Nephron (organoid): ENCODE data around the gene MMP17.

Experiments used
- H3K27ac Mint-ChIP-seq, 3 experiments: 2 replicates each; pipeline ENCODE4 v1.8.0; 2020; ENCODE audit warnings: mixed read lengths in 3 of 3, mild to moderate bottlenecking in 2 of 3, moderate library complexity in 1 of 3
- H3K27me3 Mint-ChIP-seq: 2 replicates; pipeline ENCODE4 v1.8.0; 2021; ENCODE audit warnings: low read depth, mild to moderate bottlenecking, moderate library complexity, mixed read lengths
- H3K36me3 Mint-ChIP-seq: 2 replicates; pipeline ENCODE4 v1.8.0; 2020; ENCODE audit warnings: low read depth, mixed read lengths
- H3K4me1 Mint-ChIP-seq: 2 replicates; pipeline ENCODE4 v1.8.0; 2020; ENCODE audit warnings: mixed read lengths
- H3K4me3 Mint-ChIP-seq, 3 experiments: 2 replicates each; pipeline ENCODE4 v1.8.0; 2020; ENCODE audit warnings: mild to moderate bottlenecking in 3 of 3, mixed read lengths in 3 of 3, moderate library complexity in 2 of 3
- H3K9me3 Mint-ChIP-seq: 2 replicates; pipeline ENCODE4 v1.8.0; 2020; ENCODE audit warnings: mixed read lengths
- CTCF ChIP-seq, 3 experiments: fragments of 200-600 bp; sonication (generic); IDR thresholded peaks; one replicate each; pipeline ENCODE4 v1.5.0; 2021; ENCODE audit warnings: antibody characterized with exemption in 3 of 3; ENCODE audit not compliant: unreplicated experiment in 3 of 3

The MMP17 gene

GRCh38 chr12:131849700-131850553, 21.7 kb downstream of the MMP17 start:
- Mint-ChIP-seq H3K9me3 (no peaks in the 10 kb centered on the region), H3K27ac (no peak overlapping the region), H3K36me3 (no peaks in the 10 kb centered on the region), H3K4me1 (no peaks in the 10 kb centered on the region), H3K4me3 (no peak overlapping the region), H3K27me3 (peaks cover 10% of the 10 kb centered on the region)
- TF ChIP-seq CTCF (IDR thresholded peaks at IDR 0.05; ENCODE audit: unreplicated experiment in 3 of 3), result no peak

GRCh38 chr12:131850856-131851559, 22.8 kb downstream of the MMP17 start:
- H3K4me1 Mint-ChIP-seq, result peaks cover under 1% of the 10 kb centered on the region
- TF ChIP-seq CTCF (IDR thresholded peaks at IDR 0.05; ENCODE audit: unreplicated experiment in 3 of 3), result peak; percentile 51 to 59 (median 52)
- no peaks in the 10 kb centered on the region for H3K36me3 Mint-ChIP-seq
- H3K4me3 Mint-ChIP-seq, result no peak overlapping the region
- peaks cover 10% of the 10 kb centered on the region for H3K27me3 Mint-ChIP-seq
- H3K9me3 Mint-ChIP-seq, result no peaks in the 10 kb centered on the region
- no peak overlapping the region for H3K27ac Mint-ChIP-seq

- H3K4me3 Mint-ChIP-seq, result no peak overlapping the region
- H3K27ac Mint-ChIP-seq, result no peak overlapping the region
- H3K4me1 Mint-ChIP-seq, result peaks cover 5% of the 10 kb centered on the region
- no peaks in the 10 kb centered on the region for H3K36me3 Mint-ChIP-seq
- no peak for TF ChIP-seq CTCF (IDR thresholded peaks at IDR 0.05; ENCODE audit: unreplicated experiment in 3 of 3)
- H3K27me3 Mint-ChIP-seq, result peaks cover 17% of the 10 kb centered on the region
- H3K9me3 Mint-ChIP-seq, result no peaks in the 10 kb centered on the region
These were observed 23.8 kb downstream of the MMP17 start for GRCh38 chr12:131851741-131852550.

GRCh38 chr12:131852551-131853299, 24.5 kb downstream of the MMP17 start:
- Mint-ChIP-seq H3K4me3 (no peak overlapping the region), H3K27ac (no peak overlapping the region), H3K36me3 (no peaks in the 10 kb centered on the region), H3K9me3 (no peaks in the 10 kb centered on the region), H3K4me1 (peaks cover 5% of the 10 kb centered on the region), H3K27me3 (peaks cover 19% of the 10 kb centered on the region)
- TF ChIP-seq CTCF (IDR thresholded peaks at IDR 0.05; ENCODE audit: unreplicated experiment in 3 of 3), result no peak
